ENCODE data around the gene MIF4GD. TPM values are rescaled to one million over a fixed set of nuclear protein-coding genes. Genes with fewer than 3 reads are reported as not detected.

Gene MIF4GD
- total RNA-seq, 2 experiments from 2014 or later, result 29.4 to 32.4 TPM

- no peak overlapping the region for H3K4me3 ChIP-seq (ENCODE audit: low read length)
- H3K4me1 ChIP-seq (ENCODE audit: insufficient read depth, low read length), result peaks cover 52% of the 10 kb centered on the region
- CTCF ChIA-PET, result interaction anchor here (0.6 to 1.9 kb wide), 3 partner anchors 10 to 125 kb away, joined by 3 to 7 read pairs (median 3); no protein-coding TSS in a partner anchor
- peak overlapping the region; percentile 68 for H3K27ac Mint-ChIP-seq
- DNase-seq, result no peak
- H3K4me1 Mint-ChIP-seq (ENCODE audit: low read depth), result peaks cover 23% of the 10 kb centered on the region
- peaks cover 92% of the 10 kb centered on the region for H3K36me3 Mint-ChIP-seq (ENCODE audit: low read depth)
- no peaks in the 10 kb centered on the region for H3K27me3 ChIP-seq (ENCODE audit: control insufficient read depth in 1 of 2, insufficient read depth in 2 of 2, low read length in 2 of 2)
- POLR2A ChIA-PET, result interaction anchor here (0.8 to 1.6 kb wide), 3 partner anchors 10 to 23 kb away, joined by 3 to 6 read pairs (median 3); partner anchors contain the start of gene GGA3
- no peaks in the 10 kb centered on the region for H3K9me3 Mint-ChIP-seq
- no peaks in the 10 kb centered on the region for H3K27me3 Mint-ChIP-seq
- no peak for ATAC-seq (ENCODE audit: poor library complexity)
- H3K36me3 ChIP-seq (ENCODE audit: insufficient read depth, low read length), result peaks cover 92% of the 10 kb centered on the region
- TF ChIP-seq CTCF (IDR thresholded peaks at IDR 0.05), result no peak
- no peak overlapping the region for H3K4me3 Mint-ChIP-seq
- no peaks in the 10 kb centered on the region for H3K9me3 ChIP-seq (ENCODE audit: control insufficient read depth in 1 of 2, insufficient read depth in 1 of 2, low read length in 2 of 2)
- H3K27ac ChIP-seq (ENCODE audit: low read depth in 1 of 2, low read length in 2 of 2), result peak overlapping the region in 1 of 2 donors; percentile 26
- intact Hi-C loops (cut with DNase I, micrococcal nuclease), result no loop called here
Observed at GRCh38 chr17:75239214-75239613, 31.8 kb downstream of the MIF4GD start.

- H3K4me3 ChIP-seq (ENCODE audit: low read length), result no peak overlapping the region
- H3K36me3 Mint-ChIP-seq (ENCODE audit: low read depth), result peaks cover 90% of the 10 kb centered on the region
- intact Hi-C loops (cut with DNase I, micrococcal nuclease), result loop anchor here (1.0 kb wide), 2 partner anchors 124 to 174 kb away; no protein-coding TSS in a partner anchor
- ATAC-seq (ENCODE audit: poor library complexity) (peak; percentile 52), DNase-seq (peak; percentile 45 to 82 (median 54))
- peak overlapping the region in 1 of 2 donors; percentile 26 for H3K27ac ChIP-seq (ENCODE audit: low read depth in 1 of 2, low read length in 2 of 2)
- peak overlapping the region; percentile 12 for H3K4me3 Mint-ChIP-seq
- ChIA-PET POLR2A (interaction anchor here (0.8 to 1.0 kb wide), 2 partner anchors 22 to 24 kb away, joined by 3 read pairs; partner anchors contain the start of gene GGA3), CTCF (interaction anchor here (0.6 to 1.9 kb wide), 3 partner anchors 10 to 125 kb away, joined by 3 to 7 read pairs (median 3); no protein-coding TSS in a partner anchor)
- peak; percentile 71 for TF ChIP-seq CTCF (IDR thresholded peaks at IDR 0.05)
- no peaks in the 10 kb centered on the region for H3K27me3 Mint-ChIP-seq
- H3K4me1 ChIP-seq (ENCODE audit: insufficient read depth, low read length), result peaks cover 47% of the 10 kb centered on the region
- peaks cover 90% of the 10 kb centered on the region for H3K36me3 ChIP-seq (ENCODE audit: insufficient read depth, low read length)
- peak overlapping the region; percentile 68 for H3K27ac Mint-ChIP-seq
- H3K4me1 Mint-ChIP-seq (ENCODE audit: low read depth), result peaks cover 18% of the 10 kb centered on the region
- no peaks in the 10 kb centered on the region for H3K27me3 ChIP-seq (ENCODE audit: control insufficient read depth in 1 of 2, insufficient read depth in 2 of 2, low read length in 2 of 2)
- H3K9me3 ChIP-seq (ENCODE audit: control insufficient read depth in 1 of 2, insufficient read depth in 1 of 2, low read length in 2 of 2), result no peaks in the 10 kb centered on the region
- no peaks in the 10 kb centered on the region for H3K9me3 Mint-ChIP-seq
Observed at GRCh38 chr17:75238684-75239191, 32.3 kb downstream of the MIF4GD start.

GRCh38 chr17:75238020-75238580 lies 32.9 kb downstream of the MIF4GD start:
- TF ChIP-seq CTCF (IDR thresholded peaks at IDR 0.05), result no peak
- Mint-ChIP-seq H3K27ac (peak overlapping the region; percentile 68), H3K9me3 (no peaks in the 10 kb centered on the region), H3K4me1 (ENCODE audit: low read depth) (peaks cover 13% of the 10 kb centered on the region), H3K27me3 (no peaks in the 10 kb centered on the region), H3K4me3 (no peak overlapping the region), H3K36me3 (ENCODE audit: low read depth) (peaks cover 85% of the 10 kb centered on the region)
- Histone ChIP-seq H3K36me3 (ENCODE audit: insufficient read depth, low read length) (peaks cover 84% of the 10 kb centered on the region), H3K4me1 (ENCODE audit: insufficient read depth, low read length) (peaks cover 41% of the 10 kb centered on the region), H3K27ac (ENCODE audit: low read depth in 1 of 2, low read length in 2 of 2) (no peak overlapping the region), H3K4me3 (ENCODE audit: low read length) (no peak overlapping the region), H3K27me3 (ENCODE audit: control insufficient read depth in 1 of 2, insufficient read depth in 2 of 2, low read length in 2 of 2) (no peaks in the 10 kb centered on the region), H3K9me3 (ENCODE audit: control insufficient read depth in 1 of 2, insufficient read depth in 1 of 2, low read length in 2 of 2) (no peaks in the 10 kb centered on the region)
- ATAC-seq (ENCODE audit: poor library complexity) (no peak), DNase-seq (no peak)
- intact Hi-C loops (cut with DNase I, micrococcal nuclease), result loop anchor here (1.0 kb wide), 2 partner anchors 124 to 174 kb away; no protein-coding TSS in a partner anchor
- POLR2A ChIA-PET, result interaction anchor here (0.6 kb wide), 1 partner anchor 46 kb away, joined by 3 read pairs; no protein-coding TSS in a partner anchor
- CTCF ChIA-PET, result interaction anchor here (1.9 kb wide), 1 partner anchor 124 kb away, joined by 7 read pairs; no protein-coding TSS in a partner anchor

Data from CD4-positive, alpha-beta T cell (primary cell).